GM21717 (cell line): ENCODE data around the gene NR3C2.

ENCODE experiments used
- ATAC-seq: cut with Tn5 transposase; IDR thresholded peaks from one replicate; pipeline ENCODE4 v1.9.1; 2021; ENCODE audit warnings: mild to moderate bottlenecking, moderate library complexity; ENCODE audit not compliant: unreplicated experiment

The NR3C2 gene

GRCh38 chr4:148266240-148266639, 176.0 kb downstream of the NR3C2 start:
- ATAC-seq, result no peak

DNA sequence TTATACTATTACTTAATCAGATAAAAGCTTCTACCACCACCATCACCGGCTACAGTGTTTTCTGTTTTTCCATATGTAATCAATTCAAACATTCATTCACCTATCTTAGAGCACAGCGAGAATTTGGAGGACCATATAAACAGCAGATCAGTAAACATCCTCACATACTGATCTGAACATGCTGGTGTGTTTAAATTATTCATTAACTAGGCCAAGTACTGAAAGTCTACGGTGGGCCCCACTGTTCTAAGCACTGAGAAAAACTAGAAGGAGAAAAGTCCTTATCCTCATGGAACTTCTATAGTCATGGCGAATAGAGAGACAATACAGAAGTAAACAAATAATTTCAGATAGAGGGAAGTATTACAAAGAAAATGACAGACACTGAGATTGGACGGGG, 176.6 kb downstream of the NR3C2 start:
- ATAC-seq, result no peak

- ATAC-seq, result no peak
Observed at GRCh38 chr4:148263802-148264201, 178.4 kb downstream of the NR3C2 start.

DNA sequence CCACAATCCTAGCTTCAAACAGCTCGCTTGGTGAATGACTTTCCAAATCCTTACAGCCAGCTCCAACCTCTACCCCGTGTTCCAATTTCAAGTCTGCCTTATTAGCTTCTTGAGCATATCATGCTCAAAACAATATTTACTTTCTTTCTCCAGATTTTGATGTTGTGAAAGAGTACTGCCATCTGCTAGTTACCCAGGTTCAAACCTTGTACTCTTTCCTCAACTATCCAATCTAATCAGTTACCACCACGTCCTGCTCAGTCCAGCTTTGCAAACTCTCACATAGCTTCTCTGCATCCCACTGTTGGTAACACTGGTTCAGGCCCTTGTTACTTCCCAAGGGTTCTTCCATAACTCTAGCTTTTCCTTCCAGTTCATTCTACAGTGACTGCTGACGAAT, 179.1 kb downstream of the NR3C2 start:
- ATAC-seq, result no peak

- no peak for ATAC-seq
Observed at GRCh38 chr4:148261848-148262247, 180.4 kb downstream of the NR3C2 start.

GRCh38 chr4:148259841-148260240, 182.4 kb downstream of the NR3C2 start:
- ATAC-seq, result no peak

- no peak for ATAC-seq
Observed at GRCh38 chr4:148258535-148258934, 183.7 kb downstream of the NR3C2 start.

- ATAC-seq, result no peak
Observed at GRCh38 chr4:148255344-148255720, 186.9 kb downstream of the NR3C2 start.

- no peak for ATAC-seq
Observed at GRCh38 chr4:148254621-148255343, 187.4 kb downstream of the NR3C2 start.

GRCh38 chr4:148253768-148254167, 188.4 kb downstream of the NR3C2 start:
- no peak for ATAC-seq

- no peak for ATAC-seq
Observed at GRCh38 chr4:148248824-148249223, 193.4 kb downstream of the NR3C2 start.

- ATAC-seq, result no peak
Observed at GRCh38 chr4:148245015-148245414, 197.2 kb downstream of the NR3C2 start.

DNA sequence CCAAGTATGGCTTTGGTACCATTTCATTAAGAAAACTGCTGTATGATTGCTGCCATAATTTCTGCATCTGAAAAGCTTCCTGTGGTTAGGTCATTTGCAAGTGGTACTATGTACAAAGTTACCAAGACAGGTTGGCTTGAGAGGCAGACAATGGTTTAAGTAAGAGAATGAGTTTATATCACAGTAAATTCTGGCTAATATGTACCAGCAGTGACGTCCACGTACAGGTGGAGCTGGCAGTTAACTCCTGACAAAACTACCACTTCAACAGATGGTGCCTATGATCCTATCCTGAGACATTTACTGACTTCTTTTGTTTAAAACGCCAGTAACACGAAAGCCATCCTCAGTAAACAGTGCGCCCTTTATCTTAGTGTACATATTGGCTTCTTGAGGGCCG, 198.4 kb downstream of the NR3C2 start:
- no peak for ATAC-seq

- ATAC-seq, result no peak
Observed at GRCh38 chr4:148240241-148240640, 202.0 kb downstream of the NR3C2 start.

- no peak for ATAC-seq
Observed at GRCh38 chr4:148239494-148239985, 202.7 kb downstream of the NR3C2 start.

- no peak for ATAC-seq
Observed at GRCh38 chr4:148238811-148239493, 203.3 kb downstream of the NR3C2 start.

- ATAC-seq, result no peak
Observed at GRCh38 chr4:148238086-148238485, 204.1 kb downstream of the NR3C2 start.

DNA sequence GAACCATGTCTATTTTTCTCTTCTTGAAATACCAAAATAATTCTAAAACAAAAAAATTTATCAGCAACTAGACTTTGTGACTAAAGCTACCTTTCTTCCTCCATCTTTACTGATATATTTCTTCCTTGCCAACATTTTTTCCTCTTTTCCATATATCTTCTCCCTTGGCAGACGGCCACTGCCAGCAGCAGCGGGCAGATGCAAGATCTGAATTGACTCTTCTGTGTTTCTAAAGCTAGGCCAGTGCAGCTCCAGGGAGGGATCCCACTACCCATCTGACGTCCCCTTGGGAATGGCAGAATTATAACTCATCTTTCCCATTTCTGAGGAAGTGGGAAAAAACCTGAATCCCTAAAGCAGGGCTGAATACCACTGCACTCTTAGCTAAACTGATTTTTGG, 206.4 kb downstream of the NR3C2 start:
- ATAC-seq, result no peak

DNA sequence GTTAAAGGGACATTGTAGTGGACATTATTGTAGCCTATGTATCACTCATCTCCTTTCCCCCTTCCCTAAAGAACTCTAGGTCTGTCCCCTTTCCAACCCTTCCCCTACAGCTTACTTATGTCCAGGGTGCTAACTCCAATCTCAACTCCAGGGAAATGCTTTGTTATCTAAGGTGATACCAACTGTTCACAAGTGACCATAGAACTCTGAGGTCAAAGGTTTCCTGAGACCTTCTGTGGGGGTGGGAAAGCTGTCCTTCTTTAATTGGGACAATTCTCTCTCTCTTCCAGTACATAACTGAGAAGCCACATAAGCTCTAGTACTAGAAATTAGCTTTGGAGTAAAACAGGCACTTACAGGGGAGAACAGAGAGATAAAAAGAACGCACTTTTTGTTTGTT, 212.4 kb downstream of the NR3C2 start:
- ATAC-seq, result no peak

DNA sequence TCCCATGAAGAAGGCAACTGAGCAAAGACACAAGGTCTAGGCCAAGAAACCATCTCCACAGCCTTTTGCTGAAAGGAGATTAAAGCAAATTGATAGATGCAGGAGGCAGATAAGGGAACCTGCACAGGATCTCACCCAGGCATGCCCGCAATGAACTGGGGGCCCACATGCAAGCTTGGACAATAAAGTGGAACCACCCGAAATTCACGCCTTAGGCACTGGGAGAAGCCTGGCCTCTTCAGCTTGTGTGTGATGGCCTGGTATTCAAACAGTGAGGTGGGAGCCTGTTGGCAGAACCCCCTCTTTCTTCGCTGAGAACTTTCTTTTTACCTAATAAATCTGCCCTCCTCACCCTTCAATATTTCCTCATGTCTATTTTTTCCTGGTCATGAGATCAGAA, 213.2 kb downstream of the NR3C2 start:
- no peak for ATAC-seq

DNA sequence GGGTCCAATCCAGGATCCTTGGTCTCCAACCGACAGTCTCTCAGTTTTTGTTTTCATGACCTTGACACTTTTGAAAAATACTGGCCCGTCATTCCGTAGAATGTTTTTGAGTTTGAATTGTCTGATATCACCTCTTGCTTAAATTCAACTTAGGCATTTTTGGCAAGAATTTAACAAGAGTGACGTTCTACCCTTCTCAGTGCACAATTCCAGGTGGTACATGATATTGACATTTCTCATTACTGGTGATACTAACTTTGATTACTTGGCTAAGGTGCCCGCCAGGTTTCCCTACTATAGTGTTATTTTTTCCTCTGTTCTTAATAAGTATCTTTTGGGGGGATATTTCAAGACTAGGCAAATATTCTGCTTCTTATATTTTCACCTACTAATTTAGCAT, 215.1 kb downstream of the NR3C2 start:
- ATAC-seq, result no peak

- ATAC-seq, result no peak
Observed at GRCh38 chr4:148226341-148226740, 215.9 kb downstream of the NR3C2 start.

GRCh38 chr4:148225639-148226038, 216.6 kb downstream of the NR3C2 start:
- no peak for ATAC-seq
